Progenitor cell of endocrine pancreas (in vitro differentiated cells): ENCODE measurements around the gene LAG3. TPM values are rescaled to one million over a fixed set of nuclear protein-coding genes. Genes with fewer than 3 reads are reported as not detected.
A peak's percentile ranks its signal among the peaks of the same experiment; 100 is the strongest.

Source experiments
- DNase-seq: peaks from one replicate; pipeline ENCODE4 v3.0.0; 2021; ENCODE audit warnings: low spot score; ENCODE audit not compliant: unreplicated experiment
- H3K27ac Mint-ChIP-seq: 2 replicates; pipeline ENCODE4 v1.8.0; 2021; ENCODE audit warnings: mild to moderate bottlenecking, moderate library complexity, mixed read lengths
- H3K27me3 Mint-ChIP-seq: 2 replicates; pipeline ENCODE4 v1.8.0; 2021; ENCODE audit warnings: mixed read lengths
- H3K36me3 Mint-ChIP-seq: 2 replicates; pipeline ENCODE4 v1.8.0; 2022; ENCODE audit warnings: mixed read lengths; ENCODE audit not compliant: insufficient read depth
- H3K4me1 Mint-ChIP-seq: 2 replicates; pipeline ENCODE4 v1.8.0; 2021; ENCODE audit warnings: low read depth, mixed read lengths
- H3K4me3 Mint-ChIP-seq: 2 replicates; pipeline ENCODE4 v1.8.0; 2021; ENCODE audit warnings: low read depth, mild to moderate bottlenecking, moderate library complexity, mixed read lengths
- H3K9me3 Mint-ChIP-seq: 2 replicates; pipeline ENCODE4 v1.8.0; 2021; ENCODE audit warnings: low read depth, mixed read lengths
- CTCF ChIP-seq: fragments of 200-600 bp; sonication (generic); IDR thresholded peaks from one replicate; pipeline ENCODE4 v1.5.0; 2021; ENCODE audit warnings: antibody characterized with exemption, mild to moderate bottlenecking; ENCODE audit not compliant: unreplicated experiment
- total RNA-seq: library from RNA; stranded (reverse); gene quantifications from 2 replicates; pipeline ENCODE4 v1.2.1, GENCODE V29; 2021

Gene LAG3
- total RNA-seq, 1 donor from 2014 or later: 2.2 TPM

DNA sequence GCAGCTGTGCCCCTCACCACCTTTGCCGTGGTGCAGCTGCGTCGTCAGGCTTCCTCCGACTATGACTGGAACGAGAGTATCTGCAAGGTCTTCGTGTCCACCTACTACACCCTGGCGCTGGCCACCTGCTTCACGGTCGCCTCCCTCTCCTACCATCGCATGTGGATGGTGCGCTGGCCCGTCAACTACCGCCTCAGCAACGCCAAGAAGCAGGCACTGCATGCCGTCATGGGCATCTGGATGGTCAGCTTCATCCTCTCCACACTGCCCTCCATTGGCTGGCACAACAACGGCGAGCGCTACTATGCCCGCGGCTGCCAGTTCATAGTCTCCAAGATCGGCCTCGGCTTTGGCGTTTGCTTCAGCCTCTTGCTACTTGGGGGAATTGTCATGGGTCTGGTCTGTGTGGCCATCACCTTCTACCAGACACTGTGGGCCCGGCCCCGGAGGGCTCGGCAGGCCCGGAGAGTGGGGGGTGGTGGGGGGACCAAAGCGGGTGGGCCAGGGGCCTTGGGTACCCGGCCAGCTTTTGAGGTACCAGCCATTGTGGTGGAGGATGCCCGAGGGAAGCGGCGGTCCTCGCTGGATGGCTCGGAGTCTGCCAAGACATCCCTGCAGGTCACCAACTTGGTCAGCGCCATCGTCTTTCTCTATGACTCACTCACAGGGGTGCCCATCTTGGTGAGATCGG is 51.9 kb downstream of the LAG3 start:
- no peaks in the 10 kb centered on the region for H3K9me3 Mint-ChIP-seq
- DNase-seq: no peak
- H3K27ac Mint-ChIP-seq: no peak overlapping the region
- no peak for TF ChIP-seq CTCF
- peaks cover 69% of the 10 kb centered on the region for H3K27me3 Mint-ChIP-seq
- H3K36me3 Mint-ChIP-seq: no peaks in the 10 kb centered on the region
- H3K4me1 Mint-ChIP-seq: peaks cover 22% of the 10 kb centered on the region
- no peak overlapping the region for H3K4me3 Mint-ChIP-seq

GRCh38 chr12:6824901-6825381 is 52.6 kb downstream of the LAG3 start:
- no peak for TF ChIP-seq CTCF
- H3K36me3 Mint-ChIP-seq: no peaks in the 10 kb centered on the region
- H3K4me1 Mint-ChIP-seq: peaks cover 19% of the 10 kb centered on the region
- no peak overlapping the region for H3K4me3 Mint-ChIP-seq
- DNase-seq: no peak
- H3K27me3 Mint-ChIP-seq: peaks cover 63% of the 10 kb centered on the region
- no peak overlapping the region for H3K27ac Mint-ChIP-seq
- H3K9me3 Mint-ChIP-seq: no peaks in the 10 kb centered on the region

- Mint-ChIP-seq H3K27me3 (peaks cover 61% of the 10 kb centered on the region), H3K9me3 (no peaks in the 10 kb centered on the region), H3K4me3 (no peak overlapping the region), H3K36me3 (no peaks in the 10 kb centered on the region), H3K4me1 (peaks cover 17% of the 10 kb centered on the region), H3K27ac (no peak overlapping the region)
- TF ChIP-seq CTCF: peak; percentile 99
- DNase-seq: peak; percentile 95
These were observed 53.2 kb downstream of the LAG3 start for GRCh38 chr12:6825398-6826124.

DNA sequence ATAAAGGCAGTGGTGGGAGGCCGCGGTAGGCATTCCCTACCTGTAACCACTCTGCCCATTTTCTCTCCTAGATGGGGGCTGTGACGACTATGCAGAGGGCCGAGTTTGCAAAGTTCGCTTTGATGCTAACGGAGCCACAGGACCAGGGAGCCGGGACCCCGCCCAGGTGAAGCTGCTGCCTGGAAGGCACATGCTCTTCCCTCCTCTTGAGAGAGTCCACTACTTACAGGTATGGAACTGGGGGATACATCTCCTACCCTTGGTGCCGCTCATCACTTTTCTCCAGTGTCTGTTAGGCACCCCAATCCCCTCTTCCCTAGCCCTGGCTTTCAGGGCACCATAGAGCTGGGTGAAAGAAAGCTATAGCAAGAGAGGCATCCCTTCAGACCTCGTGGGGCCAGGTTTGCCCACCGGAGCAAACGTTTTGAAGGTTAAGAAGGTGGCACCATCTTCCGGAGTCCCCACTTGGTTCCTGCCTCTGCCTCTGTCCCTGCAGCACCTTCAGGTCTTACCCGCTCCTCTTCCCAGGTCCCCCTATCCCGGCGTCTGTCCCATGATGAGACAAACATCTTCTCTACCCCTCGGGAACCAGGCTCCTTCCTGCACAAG is 53.9 kb downstream of the LAG3 start:
- H3K9me3 Mint-ChIP-seq: no peaks in the 10 kb centered on the region
- peaks cover 10% of the 10 kb centered on the region for H3K4me1 Mint-ChIP-seq
- no peak overlapping the region for H3K4me3 Mint-ChIP-seq
- TF ChIP-seq CTCF: no peak
- no peak for DNase-seq
- H3K27ac Mint-ChIP-seq: no peak overlapping the region
- no peaks in the 10 kb centered on the region for H3K36me3 Mint-ChIP-seq
- peaks cover 54% of the 10 kb centered on the region for H3K27me3 Mint-ChIP-seq

DNA sequence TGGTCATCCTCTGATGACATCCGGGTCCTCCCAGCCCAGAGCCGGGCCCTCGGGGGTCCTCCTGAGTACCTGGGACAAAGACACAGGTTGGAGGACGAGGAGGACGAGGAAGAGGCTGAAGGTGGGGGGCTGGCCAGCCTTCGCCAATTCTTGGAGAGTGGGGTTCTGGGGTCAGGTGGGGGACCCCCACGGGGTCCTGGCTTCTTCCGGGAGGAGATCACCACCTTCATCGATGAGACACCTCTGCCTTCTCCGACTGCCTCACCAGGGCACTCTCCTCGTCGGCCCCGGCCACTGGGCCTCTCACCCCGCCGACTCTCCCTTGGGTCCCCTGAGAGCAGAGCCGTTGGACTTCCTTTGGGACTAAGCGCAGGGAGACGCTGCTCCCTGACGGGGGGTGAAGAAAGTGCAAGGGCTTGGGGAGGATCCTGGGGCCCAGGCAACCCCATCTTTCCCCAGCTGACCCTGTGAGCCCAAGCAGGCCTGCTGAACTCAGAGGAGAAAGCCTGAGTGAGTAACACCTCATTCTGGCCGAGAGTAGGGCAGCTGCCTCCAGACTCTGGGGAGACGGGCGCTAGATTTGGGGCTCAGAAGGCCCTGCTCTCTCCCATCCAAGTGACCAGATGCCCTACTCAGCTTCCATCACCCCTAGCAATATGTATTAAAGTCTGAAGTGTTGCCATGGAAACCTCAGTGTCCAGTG is 54.6 kb downstream of the LAG3 start:
- no peak for DNase-seq
- Mint-ChIP-seq H3K4me1 (peaks cover 8% of the 10 kb centered on the region), H3K27ac (peak overlapping the region; percentile 17), H3K27me3 (peaks cover 53% of the 10 kb centered on the region), H3K36me3 (peaks cover 1% of the 10 kb centered on the region), H3K9me3 (no peaks in the 10 kb centered on the region), H3K4me3 (peak overlapping the region; percentile 71)
- no peak for TF ChIP-seq CTCF
